ENCODE data around the gene CALHM2.
A peak's percentile ranks its signal among the peaks of the same experiment; 100 is the strongest.

CALHM2 gene

GRCh38 chr10:103476046-103476768 lies 24.0 kb upstream of the CALHM2 start:
- no peak for DNase-seq (ENCODE audit: low read depth in 2 of 2)

GRCh38 chr10:103475437-103475836 lies 23.3 kb upstream of the CALHM2 start:
- DNase-seq (ENCODE audit: low read depth in 2 of 2): no peak

- no peak for DNase-seq (ENCODE audit: low read depth in 2 of 2)
Measured at GRCh38 chr10:103474077-103474476, 21.9 kb upstream of the CALHM2 start.

GRCh38 chr10:103473261-103473671 lies 21.1 kb upstream of the CALHM2 start:
- no peak for DNase-seq (ENCODE audit: low read depth in 2 of 2)

- no peak for DNase-seq (ENCODE audit: low read depth in 2 of 2)
Measured at GRCh38 chr10:103472005-103472404, 19.8 kb upstream of the CALHM2 start.

- DNase-seq (ENCODE audit: low read depth in 2 of 2): peak in 1 of 2 donors; percentile 46
Measured at GRCh38 chr10:103470761-103471653, 18.8 kb upstream of the CALHM2 start.

- no peak for DNase-seq (ENCODE audit: low read depth in 2 of 2)
Measured at GRCh38 chr10:103469201-103469600, 17.0 kb upstream of the CALHM2 start.

- no peak for DNase-seq (ENCODE audit: low read depth in 2 of 2)
Measured at GRCh38 chr10:103467406-103467805, 15.2 kb upstream of the CALHM2 start.

- DNase-seq (ENCODE audit: low read depth in 2 of 2): no peak
Measured at GRCh38 chr10:103466734-103467133, 14.6 kb upstream of the CALHM2 start.

GRCh38 chr10:103465411-103466179 lies 13.4 kb upstream of the CALHM2 start:
- no peak for DNase-seq (ENCODE audit: low read depth in 2 of 2)

GRCh38 chr10:103463499-103463898 lies 11.3 kb upstream of the CALHM2 start:
- DNase-seq (ENCODE audit: low read depth in 2 of 2): no peak

GRCh38 chr10:103459615-103460014 lies 7.4 kb upstream of the CALHM2 start:
- DNase-seq (ENCODE audit: low read depth in 2 of 2): no peak

- no peak for DNase-seq (ENCODE audit: low read depth in 2 of 2)
Measured at GRCh38 chr10:103458720-103459119, 6.5 kb upstream of the CALHM2 start, which contains the start of gene CALHM1. CALHM1 (minus strand) TSS chr10:103458900; CDS start chr10:103458751, 149 bp downstream.

GRCh38 chr10:103457896-103458583 lies 5.9 kb upstream of the CALHM2 start:
- no peak for DNase-seq (ENCODE audit: low read depth in 2 of 2)

GRCh38 chr10:103457176-103457712 lies 5.1 kb upstream of the CALHM2 start:
- no peak for DNase-seq (ENCODE audit: low read depth in 2 of 2)

- DNase-seq (ENCODE audit: low read depth in 2 of 2): no peak
Measured at GRCh38 chr10:103456074-103456660, 4.0 kb upstream of the CALHM2 start.

GRCh38 chr10:103455235-103455634 lies 3.1 kb upstream of the CALHM2 start:
- no peak for DNase-seq (ENCODE audit: low read depth in 2 of 2)

- no peak for DNase-seq (ENCODE audit: low read depth in 2 of 2)
Measured at GRCh38 chr10:103454026-103454425, 1.9 kb upstream of the CALHM2 start.

GRCh38 chr10:103452506-103453230 lies 498 bp upstream of the CALHM2 start:
- no peak for DNase-seq (ENCODE audit: low read depth in 2 of 2)
